SK-N-SH treated with all-trans-retinoic acid at 6 μM for 48 hours (cell line): ENCODE measurements around the gene DCLK1.

Experiments
- ATAC-seq: fragments of 200-7000 bp; cut with Tn5 transposase; 3 replicates; pipeline ENCODE4 v1.9.1; 2020; ENCODE audit warnings: mild to moderate bottlenecking, moderate library complexity
- ARNTL ChIP-seq: fragments of 450-650 bp; formaldehyde crosslinking; IDR thresholded peaks from 2 replicates; pipeline ENCODE4 v1.5.0; 2020; ENCODE audit warnings: low read depth, mild to moderate bottlenecking, moderate library complexity, borderline replicate concordance
- BACH2 ChIP-seq: fragments of 250-450 bp; sonication (Bioruptor Pico); IDR thresholded peaks from 2 replicates; pipeline ENCODE4 v1.9.0; 2021; ENCODE audit warnings: mild to moderate bottlenecking, borderline replicate concordance
- CSDC2 ChIP-seq: fragments of 250-450 bp; sonication (Bioruptor Pico); IDR thresholded peaks from 2 replicates; pipeline ENCODE4 v1.5.0; 2020; ENCODE audit warnings: mild to moderate bottlenecking, moderate library complexity
- ESRRG ChIP-seq: fragments of 250-450 bp; sonication (Bioruptor Pico); IDR thresholded peaks from 2 replicates; pipeline ENCODE4 v1.6.1; 2021; ENCODE audit warnings: mild to moderate bottlenecking
- GLIS3 ChIP-seq: fragments of 250-450 bp; sonication (Bioruptor Pico); IDR thresholded peaks from 2 replicates; pipeline ENCODE4 v1.5.0; 2020; ENCODE audit warnings: mild to moderate bottlenecking, moderate library complexity
- ISL1 ChIP-seq: fragments of 250-450 bp; sonication (Bioruptor Pico); IDR thresholded peaks from 2 replicates; pipeline ENCODE4 v2.1.2; 2022; ENCODE audit warnings: mild to moderate bottlenecking, moderate library complexity
- POU6F1 ChIP-seq: fragments of 250-450 bp; sonication (Bioruptor Pico); IDR thresholded peaks from 2 replicates; pipeline ENCODE4 v1.8.0; 2021; ENCODE audit warnings: low read depth, mild to moderate bottlenecking, moderate library complexity, borderline replicate concordance
- PPARA ChIP-seq: fragments of 250-450 bp; sonication (Bioruptor Pico); IDR thresholded peaks from 2 replicates; pipeline ENCODE4 v1.5.0; 2020; ENCODE audit warnings: mild to moderate bottlenecking, borderline replicate concordance
- RARB ChIP-seq: fragments of 250-450 bp; sonication (Bioruptor Pico); IDR thresholded peaks from 2 replicates; pipeline ENCODE4 v1.8.0; 2021; ENCODE audit warnings: mild to moderate bottlenecking, moderate library complexity
- SNAI2 ChIP-seq: fragments of 250-450 bp; sonication (Bioruptor Pico); IDR thresholded peaks from 2 replicates; pipeline ENCODE4 v1.5.0; 2020; ENCODE audit warnings: mild to moderate bottlenecking, moderate library complexity
- TOX ChIP-seq: fragments of 250-450 bp; sonication (Bioruptor Pico); IDR thresholded peaks from 2 replicates; pipeline ENCODE4 v1.8.0; 2021; ENCODE audit warnings: mild to moderate bottlenecking, moderate library complexity, borderline replicate concordance
- ZFP3 ChIP-seq: fragments of 250-450 bp; sonication (Bioruptor Pico); IDR thresholded peaks from 2 replicates; pipeline ENCODE4 v1.5.0; 2020; ENCODE audit warnings: mild to moderate bottlenecking, moderate library complexity
- ZNF70 ChIP-seq: fragments of 450-650 bp; formaldehyde crosslinking; IDR thresholded peaks from 2 replicates; pipeline ENCODE4 v1.5.0; 2020; ENCODE audit warnings: mild to moderate bottlenecking, moderate library complexity
- ZNF8 ChIP-seq: fragments of 450-650 bp; formaldehyde crosslinking; IDR thresholded peaks from 2 replicates; pipeline ENCODE4 v1.5.0; 2020; ENCODE audit warnings: mild to moderate bottlenecking, moderate library complexity
- TF ChIP-seq, protein P1 (sequence below): fragments of 250-450 bp; sonication (Bioruptor Pico); IDR thresholded peaks from 2 replicates; pipeline ENCODE4 v1.8.0; 2020; ENCODE audit warnings: mild to moderate bottlenecking, moderate library complexity, borderline replicate concordance
- TF ChIP-seq, protein P2 (sequence below): fragments of 250-450 bp; sonication (Bioruptor Pico); IDR thresholded peaks from 2 replicates; pipeline ENCODE4 v1.5.1; 2021; ENCODE audit warnings: mild to moderate bottlenecking, moderate library complexity
- TF ChIP-seq, protein P3 (sequence below): fragments of 250-450 bp; sonication (Bioruptor Pico); IDR thresholded peaks from 2 replicates; pipeline ENCODE4 v1.5.1; 2020; ENCODE audit warnings: low read depth, mild to moderate bottlenecking, moderate library complexity

The DCLK1 gene

GRCh38 chr13:36030670-36031331 is 100.4 kb downstream of the DCLK1 start (continued):
- TF ChIP-seq, protein P1, sequence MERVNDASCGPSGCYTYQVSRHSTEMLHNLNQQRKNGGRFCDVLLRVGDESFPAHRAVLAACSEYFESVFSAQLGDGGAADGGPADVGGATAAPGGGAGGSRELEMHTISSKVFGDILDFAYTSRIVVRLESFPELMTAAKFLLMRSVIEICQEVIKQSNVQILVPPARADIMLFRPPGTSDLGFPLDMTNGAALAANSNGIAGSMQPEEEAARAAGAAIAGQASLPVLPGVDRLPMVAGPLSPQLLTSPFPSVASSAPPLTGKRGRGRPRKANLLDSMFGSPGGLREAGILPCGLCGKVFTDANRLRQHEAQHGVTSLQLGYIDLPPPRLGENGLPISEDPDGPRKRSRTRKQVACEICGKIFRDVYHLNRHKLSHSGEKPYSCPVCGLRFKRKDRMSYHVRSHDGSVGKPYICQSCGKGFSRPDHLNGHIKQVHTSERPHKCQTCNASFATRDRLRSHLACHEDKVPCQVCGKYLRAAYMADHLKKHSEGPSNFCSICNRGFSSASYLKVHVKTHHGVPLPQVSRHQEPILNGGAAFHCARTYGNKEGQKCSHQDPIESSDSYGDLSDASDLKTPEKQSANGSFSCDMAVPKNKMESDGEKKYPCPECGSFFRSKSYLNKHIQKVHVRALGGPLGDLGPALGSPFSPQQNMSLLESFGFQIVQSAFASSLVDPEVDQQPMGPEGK: peak; percentile 74; the same call in 1 of the 2 replicates
- TF ChIP-seq ZNF8 (CRISPR knock-in tag) (no peak; the same call in 1 of the 2 replicates), CSDC2 (CRISPR knock-in tag) (0 out of 2 replicates have a peak, but pooled peaks have one; percentile 72)

DNA sequence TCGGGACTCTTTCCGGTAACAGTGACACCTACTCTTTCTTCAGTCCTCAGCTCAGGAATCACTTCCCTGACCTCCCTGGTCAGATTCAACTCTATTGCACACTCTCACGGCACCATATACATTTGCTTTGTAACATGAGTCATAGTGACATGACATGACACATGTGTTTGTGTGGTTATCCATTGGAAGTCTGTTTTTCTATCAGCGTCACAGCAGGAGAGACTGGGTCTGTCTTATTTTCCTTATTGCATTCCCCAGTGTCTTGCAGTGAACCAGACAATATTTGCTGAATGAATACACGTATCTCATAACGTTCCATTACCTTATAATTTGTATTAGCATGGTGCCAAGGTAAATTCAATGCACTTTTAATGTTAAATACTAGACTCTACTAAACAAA is 102.0 kb downstream of the DCLK1 start:
- TF ChIP-seq, protein P2, sequence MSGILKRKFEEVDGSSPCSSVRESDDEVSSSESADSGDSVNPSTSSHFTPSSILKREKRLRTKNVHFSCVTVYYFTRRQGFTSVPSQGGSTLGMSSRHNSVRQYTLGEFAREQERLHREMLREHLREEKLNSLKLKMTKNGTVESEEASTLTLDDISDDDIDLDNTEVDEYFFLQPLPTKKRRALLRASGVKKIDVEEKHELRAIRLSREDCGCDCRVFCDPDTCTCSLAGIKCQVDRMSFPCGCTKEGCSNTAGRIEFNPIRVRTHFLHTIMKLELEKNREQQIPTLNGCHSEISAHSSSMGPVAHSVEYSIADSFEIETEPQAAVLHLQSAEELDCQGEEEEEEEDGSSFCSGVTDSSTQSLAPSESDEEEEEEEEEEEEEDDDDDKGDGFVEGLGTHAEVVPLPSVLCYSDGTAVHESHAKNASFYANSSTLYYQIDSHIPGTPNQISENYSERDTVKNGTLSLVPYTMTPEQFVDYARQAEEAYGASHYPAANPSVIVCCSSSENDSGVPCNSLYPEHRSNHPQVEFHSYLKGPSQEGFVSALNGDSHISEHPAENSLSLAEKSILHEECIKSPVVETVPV: no peak
- 0 out of 2 replicates have a peak, but pooled peaks have one; percentile 33 for TF ChIP-seq TOX
- ATAC-seq: no peak

DNA sequence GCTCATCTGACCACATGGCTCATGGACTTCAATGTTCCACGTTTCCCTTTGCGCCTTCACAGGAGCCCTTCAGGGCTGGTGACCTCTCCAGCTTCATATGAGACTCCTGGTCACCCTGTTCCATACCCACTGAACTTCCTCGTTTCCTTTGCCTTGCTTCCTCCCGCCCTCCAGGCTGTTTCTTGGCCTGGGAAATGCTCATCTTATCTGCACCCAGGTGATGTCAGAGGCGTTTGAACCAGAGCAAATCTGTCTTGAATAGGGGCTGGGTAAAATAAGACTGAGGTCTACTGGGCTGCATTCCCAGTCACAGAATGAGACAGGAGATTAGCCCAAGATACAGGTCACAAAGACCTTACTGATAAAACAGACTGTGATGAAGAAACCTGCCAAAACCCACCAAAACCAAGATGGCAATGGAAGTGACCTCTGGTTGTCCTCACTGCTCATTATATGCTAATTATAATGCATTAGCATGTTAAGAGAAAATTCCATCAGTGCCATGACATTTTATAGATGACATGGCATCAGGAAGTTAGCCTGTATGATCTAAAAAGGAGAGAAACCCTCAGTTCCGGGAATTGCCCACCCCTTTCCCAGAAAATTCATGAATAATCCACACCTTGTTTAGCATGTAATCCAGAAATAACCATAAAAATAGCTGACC is 102.7 kb downstream of the DCLK1 start:
- ATAC-seq: no peak
- TF ChIP-seq ZNF70 (no peak), PPARA (CRISPR knock-in tag) (no peak), POU6F1 (CRISPR knock-in tag) (no peak), SNAI2 (peak; percentile 15; the same call in 1 of the 2 replicates), ESRRG (CRISPR knock-in tag) (no peak), ZFP3 (peak; percentile 53), CSDC2 (CRISPR knock-in tag) (no peak), ISL1 (CRISPR knock-in tag) (peak; percentile 71), BACH2 (CRISPR knock-in tag) (no peak), ARNTL (no peak), TOX (no peak), RARB (CRISPR knock-in tag) (no peak), GLIS3 (CRISPR knock-in tag) (0 out of 2 replicates have a peak, but pooled peaks have one; percentile 34)
- TF ChIP-seq, protein P3, sequence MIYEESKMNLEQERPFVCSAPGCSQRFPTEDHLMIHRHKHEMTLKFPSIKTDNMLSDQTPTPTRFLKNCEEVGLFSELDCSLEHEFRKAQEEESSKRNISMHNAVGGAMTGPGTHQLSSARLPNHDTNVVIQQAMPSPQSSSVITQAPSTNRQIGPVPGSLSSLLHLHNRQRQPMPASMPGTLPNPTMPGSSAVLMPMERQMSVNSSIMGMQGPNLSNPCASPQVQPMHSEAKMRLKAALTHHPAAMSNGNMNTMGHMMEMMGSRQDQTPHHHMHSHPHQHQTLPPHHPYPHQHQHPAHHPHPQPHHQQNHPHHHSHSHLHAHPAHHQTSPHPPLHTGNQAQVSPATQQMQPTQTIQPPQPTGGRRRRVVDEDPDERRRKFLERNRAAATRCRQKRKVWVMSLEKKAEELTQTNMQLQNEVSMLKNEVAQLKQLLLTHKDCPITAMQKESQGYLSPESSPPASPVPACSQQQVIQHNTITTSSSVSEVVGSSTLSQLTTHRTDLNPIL (CRISPR knock-in tag): no peak
- TF ChIP-seq, protein P2: no peak

GRCh38 chr13:36026531-36026930 is 104.7 kb downstream of the DCLK1 start:
- TF ChIP-seq ISL1 (CRISPR knock-in tag): no peak
- TF ChIP-seq, protein P3 (CRISPR knock-in tag): no peak
- TF ChIP-seq POU6F1 (CRISPR knock-in tag): no peak
- no peak for TF ChIP-seq ZFP3
- TF ChIP-seq, all 23 proteins: peak for 0
- ATAC-seq: no peak
